IPS DF 19.7 (cell line): ENCODE measurements around the gene CREB5.

ENCODE experiments used
- DNase-seq: peaks from one replicate; pipeline ENCODE4 v3.0.0-alpha.2; 2013; ENCODE audit warnings: low read depth, low spot score

The CREB5 gene

DNA sequence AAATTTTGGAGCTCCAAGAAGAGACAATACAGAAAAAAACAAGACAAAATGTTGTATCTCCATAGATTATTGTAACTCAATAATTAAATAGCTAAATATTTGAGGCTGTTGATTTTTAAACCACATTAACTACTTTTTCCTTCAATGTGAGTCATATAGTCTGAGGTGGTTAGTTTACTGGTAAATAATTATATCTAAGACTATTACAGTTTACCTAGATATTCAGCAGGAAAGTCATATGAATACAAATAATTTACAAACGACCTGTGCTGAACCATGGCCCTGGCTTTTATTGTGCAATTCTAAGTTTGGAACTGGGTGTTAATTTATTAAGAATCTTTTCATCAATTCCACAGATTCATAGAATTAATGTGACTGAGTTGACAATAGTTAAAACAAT is 22.2 kb downstream of the CREB5 start:
- no peak for DNase-seq

DNA sequence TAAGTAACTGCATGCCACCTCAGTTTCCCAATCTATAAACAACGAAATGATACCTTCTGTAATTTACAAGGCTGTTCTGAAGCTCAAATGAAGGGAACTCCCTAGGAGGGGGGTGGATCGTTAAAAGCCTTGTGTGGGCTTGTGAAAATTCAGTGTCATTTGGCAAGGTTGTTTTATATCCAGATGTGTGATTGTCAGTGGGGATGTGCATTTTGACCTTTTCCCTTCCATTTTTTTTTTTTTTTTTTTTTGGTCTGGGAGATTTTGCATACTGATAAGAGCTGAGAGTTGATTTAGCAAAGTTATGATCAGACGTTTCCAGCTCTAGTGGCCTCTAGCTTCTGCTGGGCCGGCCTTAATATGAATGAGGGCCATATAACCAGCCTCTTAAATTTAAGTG is 22.8 kb downstream of the CREB5 start:
- no peak for DNase-seq

GRCh38 chr7:28435732-28436378 is 23.5 kb downstream of the CREB5 start:
- no peak for DNase-seq

GRCh38 chr7:28440055-28440601 is 27.8 kb downstream of the CREB5 start:
- DNase-seq = no peak

GRCh38 chr7:28442540-28443420 is 30.5 kb downstream of the CREB5 start:
- no peak for DNase-seq

GRCh38 chr7:28446131-28446530 is 33.8 kb downstream of the CREB5 start:
- DNase-seq = no peak

- no peak for DNase-seq
Observed at GRCh38 chr7:28447071-28447470, 34.8 kb downstream of the CREB5 start.

DNA sequence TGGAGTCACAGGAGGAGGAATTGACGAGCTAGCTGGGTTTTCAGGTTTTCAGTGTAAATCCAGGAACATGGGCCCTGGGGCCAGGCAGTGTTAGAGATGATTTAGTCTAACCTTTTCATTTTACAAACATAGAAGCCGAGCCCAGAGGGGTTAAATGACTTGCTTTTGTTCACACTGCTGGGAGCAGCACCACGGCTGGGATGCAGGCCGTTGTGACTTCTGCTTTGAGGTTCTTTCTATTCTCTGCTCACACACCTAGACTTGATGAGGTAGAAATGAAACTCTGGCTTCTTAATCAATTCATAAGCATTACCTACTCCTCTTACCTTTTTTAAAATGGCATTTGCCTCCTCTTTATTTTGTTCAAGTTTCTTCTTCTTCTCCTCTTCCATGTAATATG is 36.4 kb downstream of the CREB5 start:
- no peak for DNase-seq

DNA sequence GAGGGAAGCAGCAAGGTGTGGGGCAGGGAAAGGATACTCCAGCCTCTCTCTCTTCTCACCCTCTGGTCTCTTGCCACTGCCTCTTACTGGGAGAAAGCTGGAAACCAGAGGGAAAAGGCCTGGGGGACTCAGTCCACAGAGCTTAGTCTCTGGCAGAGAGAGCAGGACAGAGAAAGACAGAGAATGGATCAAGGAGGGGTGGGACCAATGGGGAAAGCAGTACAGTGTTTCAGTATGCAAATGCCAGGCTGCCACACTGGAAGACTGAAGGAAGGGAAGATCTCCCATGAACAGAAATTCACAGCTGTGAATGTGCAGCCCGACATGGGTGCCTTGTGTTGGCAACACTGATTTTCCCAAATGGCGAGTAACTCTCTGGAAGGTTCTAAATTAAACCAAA is 40.4 kb downstream of the CREB5 start:
- DNase-seq = no peak

DNA sequence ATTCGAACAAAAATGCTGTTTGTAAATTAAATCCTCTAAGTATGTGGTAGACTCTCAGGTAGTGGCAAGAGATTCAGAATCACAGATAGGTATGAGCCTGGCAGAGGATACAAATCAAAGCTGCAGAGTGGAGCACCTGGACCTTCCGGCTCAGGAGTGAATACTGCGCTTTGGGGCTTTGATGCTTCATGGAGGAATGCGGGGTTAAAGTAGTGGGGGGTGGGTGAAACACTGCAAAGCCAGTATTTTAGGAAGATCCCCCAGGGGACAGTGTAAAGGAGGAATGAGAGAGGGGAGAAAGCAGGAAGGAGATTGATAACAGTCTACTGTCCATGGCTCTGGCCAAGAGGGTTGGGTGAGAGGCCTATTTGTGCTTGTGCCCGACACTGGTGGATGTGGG is 43.2 kb downstream of the CREB5 start:
- DNase-seq = no peak

- DNase-seq = no peak
Observed at GRCh38 chr7:28456044-28456443, 43.7 kb downstream of the CREB5 start.

- DNase-seq = peak; percentile 9
Observed at GRCh38 chr7:28458732-28459131, 46.4 kb downstream of the CREB5 start.

DNA sequence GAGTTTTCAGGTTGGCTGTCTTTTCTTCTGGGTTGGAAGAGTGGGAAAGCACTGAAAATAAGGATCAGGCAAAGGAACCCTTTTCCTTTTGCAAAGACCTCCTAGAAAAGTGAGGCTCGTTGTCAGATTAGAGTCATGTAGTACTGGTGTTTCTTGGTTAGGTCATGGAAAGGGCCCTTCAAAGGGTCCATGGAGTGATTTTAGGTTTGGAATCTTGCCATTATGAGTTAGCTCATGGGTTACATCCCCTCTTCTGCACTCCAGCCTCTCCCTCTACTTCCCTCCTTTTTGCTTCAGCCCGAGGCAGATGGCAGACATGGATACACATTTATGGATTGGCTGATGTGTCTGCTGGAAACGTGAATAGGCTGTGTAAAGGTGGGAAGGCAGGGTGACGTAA is 47.0 kb downstream of the CREB5 start:
- DNase-seq = no peak

DNA sequence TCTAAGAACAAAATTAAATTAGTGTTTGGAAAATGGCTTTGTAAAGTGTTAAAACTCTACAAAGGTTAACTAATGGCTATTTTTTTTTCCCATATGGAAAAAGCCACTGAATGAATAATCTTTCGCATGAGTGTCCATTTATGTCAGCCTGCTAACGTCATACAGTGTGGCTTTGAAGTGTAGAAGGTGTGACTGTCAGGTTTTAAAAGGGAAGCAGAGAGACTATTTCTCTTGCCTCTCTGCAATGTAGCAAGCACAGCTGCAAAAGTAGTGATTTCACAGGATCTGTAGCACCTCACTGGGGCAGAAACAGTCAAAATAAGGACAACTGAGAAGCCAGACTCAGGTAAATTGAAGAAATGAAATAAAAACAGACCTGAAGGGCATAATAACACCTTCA is 53.4 kb downstream of the CREB5 start:
- DNase-seq = no peak

- DNase-seq = no peak
Observed at GRCh38 chr7:28466341-28466740, 54.0 kb downstream of the CREB5 start.

- no peak for DNase-seq
Observed at GRCh38 chr7:28466885-28467284, 54.6 kb downstream of the CREB5 start.

DNA sequence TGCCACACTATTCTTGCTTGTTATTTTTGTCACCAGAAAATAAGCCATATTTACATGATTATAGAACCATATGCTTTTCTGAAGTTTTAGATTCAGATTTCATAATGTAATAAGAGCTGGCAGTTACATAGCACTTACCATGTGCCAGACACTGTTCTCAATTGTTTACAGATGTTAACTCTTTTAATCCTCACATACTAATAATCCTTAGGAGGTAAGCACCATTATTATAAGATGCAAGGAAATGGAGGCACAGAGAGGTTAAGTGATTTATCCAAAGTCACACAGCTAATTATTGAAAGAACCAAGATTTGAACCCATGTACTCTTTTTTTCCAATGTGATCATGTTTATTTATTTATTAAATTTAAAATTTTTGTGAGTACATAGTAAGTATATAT is 57.2 kb downstream of the CREB5 start:
- DNase-seq = no peak

- DNase-seq = no peak
Observed at GRCh38 chr7:28470344-28470743, 58.0 kb downstream of the CREB5 start.

DNA sequence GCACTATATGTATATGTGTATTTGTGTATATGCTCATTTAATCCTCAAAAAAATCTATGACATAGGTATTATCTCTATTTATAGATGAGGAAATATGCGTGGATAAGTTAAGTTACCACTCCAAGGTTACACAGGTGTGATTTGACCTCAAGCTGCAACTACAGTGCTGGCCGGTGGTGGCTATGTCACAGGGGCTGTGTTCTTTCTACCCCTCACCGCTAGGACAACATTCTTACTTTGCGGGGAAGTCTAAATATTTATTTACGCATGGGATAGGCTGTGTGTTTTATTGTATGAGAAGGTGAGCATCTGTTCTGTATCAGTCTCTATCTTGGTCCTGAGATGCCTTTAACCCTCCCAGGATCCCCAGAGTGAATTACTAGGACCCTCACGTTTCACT is 60.0 kb downstream of the CREB5 start:
- DNase-seq = no peak

DNA sequence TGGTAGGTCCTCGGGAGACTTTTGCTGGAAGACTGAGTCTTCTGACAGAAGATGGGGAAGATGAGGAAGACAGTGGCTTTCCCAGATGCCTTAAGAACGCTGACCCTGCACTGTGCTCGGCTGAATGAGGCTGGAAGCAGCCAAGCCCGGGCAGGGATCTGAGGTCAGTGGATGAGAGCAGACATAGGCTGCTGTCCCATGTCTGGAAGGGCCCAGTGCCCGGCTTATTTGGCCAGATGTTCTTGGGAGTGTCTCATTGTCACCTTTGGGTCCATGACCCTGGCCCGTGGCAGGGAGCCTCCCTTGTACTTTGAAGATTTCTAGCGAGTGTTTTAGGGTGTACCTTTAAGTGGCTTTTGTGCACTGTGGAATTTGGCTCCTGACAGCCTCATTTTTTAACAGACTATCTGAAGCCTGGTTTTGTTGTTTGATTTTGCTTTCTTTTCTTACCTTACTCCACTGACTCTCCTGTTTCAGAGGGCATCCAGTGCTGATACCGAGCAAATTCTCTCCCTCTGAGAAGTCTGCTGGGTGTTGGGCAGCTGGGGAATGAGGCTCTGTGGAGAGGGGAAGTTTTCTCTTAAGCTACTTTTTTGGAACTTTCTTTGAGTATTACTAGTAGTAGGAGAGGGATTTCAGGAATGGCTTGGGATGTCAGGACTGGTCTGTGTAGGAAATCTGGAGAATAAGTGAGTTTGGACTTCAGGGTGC is 61.4 kb downstream of the CREB5 start:
- DNase-seq = no peak

DNA sequence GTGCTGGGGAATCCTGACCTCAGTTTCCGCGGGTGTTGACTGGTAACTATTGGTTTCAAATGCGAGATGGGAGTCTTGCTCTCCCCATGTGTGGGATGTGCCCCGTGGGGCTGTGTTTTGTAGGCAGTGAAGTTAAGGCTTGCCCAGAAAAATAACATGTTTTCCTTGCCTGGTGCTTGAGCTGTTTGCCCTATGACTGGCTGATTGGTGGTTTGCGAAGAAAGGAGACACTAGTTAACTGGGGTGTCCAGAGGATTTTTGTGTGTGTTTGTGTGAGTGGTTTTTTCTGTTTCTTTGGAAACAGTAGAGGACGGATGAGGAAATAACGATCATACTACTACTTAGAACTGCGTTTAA is 61.9 kb downstream of the CREB5 start:
- DNase-seq = no peak

DNA sequence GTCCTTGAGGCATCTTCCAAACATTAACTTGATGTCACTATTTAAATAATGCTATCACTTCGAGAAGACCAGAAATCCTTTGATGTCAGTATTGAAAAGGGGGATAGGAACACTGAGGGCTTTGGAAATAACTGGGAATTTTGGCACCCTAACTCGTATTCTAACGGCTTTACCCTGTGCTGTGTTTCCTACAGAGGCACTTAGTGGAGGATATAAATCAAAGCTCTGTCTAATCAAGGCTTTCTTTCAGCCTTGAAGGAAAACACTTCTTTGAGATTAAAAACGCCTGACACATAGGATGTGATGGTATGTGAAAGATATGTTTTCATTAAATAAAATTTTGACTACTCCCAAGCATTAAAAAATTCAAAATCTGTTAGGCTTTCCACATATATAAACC is 62.3 kb downstream of the CREB5 start:
- no peak for DNase-seq
